Tibial artery (tissue), 4 donors: ENCODE results near the gene AGFG2.
A peak's percentile ranks its signal among the peaks of the same experiment; 100 is the strongest.
"Not testable (repeated sequence)": the region's sequence is repeated elsewhere in the genome, so short reads cannot be mapped to it uniquely, and the experiment has no call there.

Experiments
- DNase-seq, 2 donors: peaks; one replicate each; pipeline ENCODE4 v3.0.0-alpha.2; 2019
- H3K27ac ChIP-seq, 2 donors: fragments of 200-600 bp; sonication (generic) in 1 of 2; 1 replicate in 1 of 2; 2 replicates in 1 of 2; pipeline ENCODE4 v1.5.1; 2018 to 2019; ENCODE audit warnings: mild to moderate bottlenecking in 1 of 2
- H3K27me3 ChIP-seq, 2 donors: fragments of 200-600 bp; sonication (generic) in 1 of 2; one replicate each; pipeline versions ENCODE4 v1.5.1 to v1.6.0; 2016 to 2019
- H3K36me3 ChIP-seq, 3 donors: fragments of 200-600 bp; sonication (generic) in 2 of 3; one replicate each; pipeline ENCODE4 v1.5.1; 2016 to 2019; ENCODE audit warnings: mild to moderate bottlenecking in 2 of 3
- H3K4me1 ChIP-seq, 4 donors: fragments of 200-600 bp; sonication (generic) in 2 of 4; 1 replicate in 3 of 4; 2 replicates in 1 of 4; pipeline ENCODE4 v1.5.1; 2016 to 2019
- H3K4me3 ChIP-seq, 2 donors: fragments of 200-600 bp; sonication (generic) in 1 of 2; 1 replicate in 1 of 2; 2 replicates in 1 of 2; pipeline ENCODE4 v1.5.1; 2018 to 2019; ENCODE audit warnings: mild to moderate bottlenecking in 2 of 2
- H3K9me3 ChIP-seq, 3 donors: fragments of 200-600 bp; sonication (generic) in 1 of 3; one replicate each; pipeline ENCODE4 v1.5.1; 2016 to 2019
- CTCF ChIP-seq, 2 experiments: fragments of 200-600 bp in 1 of 2; fragments of 450-650 bp in 1 of 2; IDR thresholded peaks; one replicate each; pipeline ENCODE4 v1.5.1; 2017 to 2019; ENCODE audit warnings: antibody characterized with exemption in 2 of 2, mild to moderate bottlenecking in 1 of 2, moderate library complexity in 1 of 2
- intact Hi-C: fragments of 100-400 bp; cut with DNase I; formaldehyde crosslinking; loops from one replicate; pipeline ENCODE4 v1.15.0; 2023; ENCODE audit warnings: low total_unique reads

The AGFG2 gene

DNA sequence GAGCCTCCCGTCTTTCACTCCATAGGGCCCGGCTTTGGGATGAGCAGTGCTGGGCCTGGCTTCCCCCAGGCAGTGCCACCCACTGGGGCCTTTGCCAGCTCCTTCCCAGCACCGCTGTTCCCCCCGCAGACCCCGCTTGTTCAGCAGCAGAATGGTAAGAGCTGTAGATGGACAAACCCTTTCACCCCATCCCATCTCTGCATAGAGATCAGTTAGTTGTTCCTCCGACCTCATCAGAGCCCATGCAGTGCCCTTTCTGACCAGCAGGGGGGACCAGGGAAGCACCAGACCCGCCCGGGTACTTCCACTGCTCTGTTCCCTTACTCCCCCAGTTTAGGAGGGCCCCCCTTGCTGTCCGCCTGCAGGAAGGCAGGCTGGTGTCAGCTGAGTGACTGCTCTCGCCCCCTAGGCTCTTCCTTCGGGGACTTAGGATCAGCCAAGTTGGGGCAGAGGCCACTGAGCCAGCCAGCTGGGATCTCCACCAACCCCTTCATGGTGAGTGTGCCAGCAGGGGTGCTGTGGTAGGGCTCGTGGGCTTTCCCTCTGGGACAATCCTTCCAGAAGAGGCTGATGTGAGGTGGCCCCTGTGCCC, 24.9 kb downstream of the AGFG2 start:
- Histone ChIP-seq H3K36me3 (peaks cover 6 to 40% (median 8%) of the 10 kb centered on the region in 3 donors), H3K27me3 (no peaks in the 10 kb centered on the region), H3K4me3 (no peak overlapping the region), H3K27ac (no peak overlapping the region), H3K9me3 (no peaks in the 10 kb centered on the region), H3K4me1 (peaks cover 0 to 12% (median 0%) of the 10 kb centered on the region in 4 donors)
- intact Hi-C loops, result loop anchor here (5.0 kb wide), 1 partner anchor 128 kb away; the partner anchor contains the start of gene GIGYF1
- TF ChIP-seq CTCF (IDR thresholded peaks at IDR 0.05), result peak; percentile 92 to 97
- DNase-seq, result peak; percentile 86

DNA sequence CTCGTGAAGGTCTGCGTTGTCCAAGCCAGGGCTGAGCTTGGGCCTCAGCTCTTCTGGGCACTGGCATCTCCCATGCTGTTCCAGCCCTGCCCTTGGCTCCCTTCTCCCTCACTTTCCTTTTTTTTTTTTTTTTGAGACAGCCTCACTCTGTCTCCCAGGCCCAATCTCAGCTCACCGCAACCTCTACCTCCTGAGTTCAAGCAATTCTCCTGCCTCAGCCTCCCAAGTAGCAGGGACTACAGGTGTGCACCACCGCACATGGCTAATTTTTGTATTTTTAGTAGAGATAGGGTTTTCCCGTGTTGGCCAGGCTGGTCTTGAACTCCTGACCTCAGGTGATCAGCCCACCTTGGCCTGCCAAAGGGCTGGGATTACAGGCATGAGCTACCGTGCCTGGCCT, 25.4 kb downstream of the AGFG2 start:
- not testable (repeated sequence) for H3K27me3 ChIP-seq, H3K27ac ChIP-seq, DNase-seq, H3K9me3 ChIP-seq, H3K4me3 ChIP-seq
- intact Hi-C loops, result loop anchor here (5.0 kb wide), 1 partner anchor 128 kb away; the partner anchor contains the start of gene GIGYF1
- Histone ChIP-seq H3K4me1 (peaks cover 0 to 15% (median under 1%) of the 10 kb centered on the region in 4 donors), H3K36me3 (peaks cover 6 to 37% (median 8%) of the 10 kb centered on the region in 3 donors)

DNA sequence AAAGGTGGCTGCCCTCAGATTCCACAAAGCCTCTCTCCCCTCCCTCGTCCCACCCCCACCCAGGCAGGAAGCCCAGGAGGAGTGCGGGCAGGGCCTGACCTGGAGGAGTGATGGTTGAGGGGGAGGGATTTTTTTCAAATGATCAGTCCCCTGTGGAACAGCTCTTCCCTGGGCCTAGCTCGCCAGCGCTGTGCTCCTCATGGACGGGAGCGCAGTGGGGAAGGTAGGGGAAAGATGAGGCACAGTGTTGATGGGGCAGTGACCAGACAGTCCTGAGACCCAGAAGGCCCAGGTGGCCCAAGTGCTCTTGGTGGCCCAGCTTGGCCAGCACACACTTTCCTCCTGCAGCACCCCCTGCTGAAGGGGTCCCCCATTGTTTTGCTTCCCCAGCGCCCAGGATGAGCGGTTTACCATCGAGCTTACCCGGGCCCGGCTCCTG, 26.1 kb downstream of the AGFG2 start:
- peaks cover 6 to 37% (median 8%) of the 10 kb centered on the region in 3 donors for H3K36me3 ChIP-seq
- TF ChIP-seq CTCF (IDR thresholded peaks at IDR 0.05), result no peak
- intact Hi-C loops, result no loop called here
- H3K27me3 ChIP-seq, result no peaks in the 10 kb centered on the region
- peaks cover 0 to 19% (median 8%) of the 10 kb centered on the region in 4 donors for H3K4me1 ChIP-seq
- DNase-seq, result no peak
- no peak overlapping the region for H3K4me3 ChIP-seq
- H3K9me3 ChIP-seq, result no peaks in the 10 kb centered on the region
- no peak overlapping the region for H3K27ac ChIP-seq

GRCh38 chr7:100566018-100566531, 27.1 kb downstream of the AGFG2 start:
- no peak for TF ChIP-seq CTCF (IDR thresholded peaks at IDR 0.05)
- H3K36me3 ChIP-seq, result peaks cover 6 to 37% (median 8%) of the 10 kb centered on the region in 3 donors
- intact Hi-C loops, result no loop called here
- peaks cover 0 to 26% (median 14%) of the 10 kb centered on the region in 4 donors for H3K4me1 ChIP-seq
- no peaks in the 10 kb centered on the region for H3K9me3 ChIP-seq
- no peaks in the 10 kb centered on the region for H3K27me3 ChIP-seq
- DNase-seq, result no peak
- H3K27ac ChIP-seq, result no peak overlapping the region
- no peak overlapping the region for H3K4me3 ChIP-seq

DNA sequence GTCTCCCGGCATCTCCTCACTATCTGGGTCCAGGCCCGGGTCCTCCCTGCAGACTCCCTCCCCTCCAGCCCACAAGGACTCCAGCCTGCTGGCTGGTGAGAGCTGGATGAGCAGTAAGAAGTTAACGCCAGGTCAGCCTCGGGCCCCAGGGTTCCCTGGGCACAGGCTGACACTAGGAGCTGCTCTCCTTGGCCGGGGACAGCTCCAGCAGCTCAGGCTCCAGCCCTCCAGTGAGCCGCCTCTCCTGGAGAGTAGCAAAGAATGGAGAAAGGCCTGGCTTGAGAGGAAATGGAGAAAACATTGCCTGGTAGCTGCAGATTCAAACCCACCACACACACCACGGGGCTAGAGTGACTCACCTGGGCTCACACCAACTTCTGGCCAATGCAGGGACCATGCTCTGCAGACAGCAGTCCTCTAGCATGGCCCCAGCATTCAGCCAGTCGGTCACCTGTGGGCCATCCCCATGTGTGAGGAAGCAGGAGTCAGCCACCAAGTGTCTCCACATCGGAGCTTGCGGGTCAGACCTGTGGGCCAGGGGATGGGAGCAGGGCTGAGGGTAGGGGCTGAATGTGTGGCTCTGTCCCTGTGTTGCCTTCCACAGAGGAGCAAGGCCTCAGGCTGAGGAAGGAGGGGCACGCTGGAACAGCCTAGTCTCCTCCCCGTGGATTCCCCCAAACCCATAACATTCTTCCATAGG, 28.2 kb downstream of the AGFG2 start:
- H3K27ac ChIP-seq, result no peak overlapping the region
- intact Hi-C loops, result no loop called here
- peaks cover 6 to 28% (median 7%) of the 10 kb centered on the region in 3 donors for H3K36me3 ChIP-seq

More for the DNA sequence above, 28.2 kb downstream of the AGFG2 start:
- TF ChIP-seq CTCF (IDR thresholded peaks at IDR 0.05), result no peak
- Histone ChIP-seq H3K27me3 (no peaks in the 10 kb centered on the region), H3K4me1 (peaks cover 0 to 27% (median 15%) of the 10 kb centered on the region in 4 donors), H3K4me3 (no peak overlapping the region), H3K9me3 (no peaks in the 10 kb centered on the region)
- peak in 1 of 2 donors; percentile 59 for DNase-seq
